ENCODE measurements around the gene TNFSF18. TPM values are rescaled to one million over a fixed set of nuclear protein-coding genes. Genes with fewer than 3 reads are reported as not detected.

TNFSF18 gene
- polyA plus RNA-seq, 3 donors = not detected

- no peaks in the 10 kb centered on the region for H3K79me2 ChIP-seq (ENCODE audit: insufficient read depth, low read length)
- H3K27ac Mint-ChIP-seq = no peak overlapping the region
- intact Hi-C loops (cut with micrococcal nuclease) = no loop called here
- no peak overlapping the region for H3K4me3 ChIP-seq (replicated peaks in 1 of 3; ENCODE audit: low read depth in 2 of 3, low read length in 3 of 3)
- no peak overlapping the region for H3K4me2 ChIP-seq (replicated peaks; ENCODE audit: extremely low read depth, low read length, poor library complexity, severe bottlenecking)
- no peak for TF ChIP-seq CTCF (IDR thresholded peaks at IDR 0.05)
- WGBS (ENCODE audit: insufficient coverage) = no CpG with 5 or more reads among the region's 2 CpGs
- DNase-seq = no peak
- H3K4me3 Mint-ChIP-seq = no peak overlapping the region
- H3K27ac ChIP-seq (ENCODE audit: low read depth in 1 of 2, low read length in 2 of 2) = no peak overlapping the region
- H3K36me3 Mint-ChIP-seq = no peaks in the 10 kb centered on the region
- no peaks in the 10 kb centered on the region for H4K20me1 ChIP-seq (ENCODE audit: insufficient read depth, low read length)
- no peaks in the 10 kb centered on the region for H3K27me3 ChIP-seq (ENCODE audit: control insufficient read depth in 2 of 2, insufficient read depth in 2 of 2, low read length in 2 of 2)
- H3K4me1 ChIP-seq (ENCODE audit: control insufficient read depth in 1 of 2, insufficient read depth in 2 of 2, low read length in 2 of 2) = no peaks in the 10 kb centered on the region
- no peak overlapping the region for H2AFZ ChIP-seq (ENCODE audit: insufficient read depth, low read depth, low read length, poor library complexity, severe bottlenecking)
- H3K9me3 Mint-ChIP-seq = peaks cover 16 to 30% (median 21%) of the 10 kb centered on the region in 7 donors
- no peak overlapping the region for H3K9ac ChIP-seq (ENCODE audit: insufficient read depth, low read length, poor library complexity, severe bottlenecking)
- no peaks in the 10 kb centered on the region for H3K4me1 Mint-ChIP-seq
- H3K27me3 Mint-ChIP-seq (ENCODE audit: low read depth in 3 of 3) = no peaks in the 10 kb centered on the region
- no peaks in the 10 kb centered on the region for H3K36me3 ChIP-seq (replicated peaks in 1 of 2; ENCODE audit: control insufficient read depth in 1 of 2, insufficient read depth in 2 of 2, low read length in 2 of 2)
- H3K9me3 ChIP-seq (replicated peaks in 1 of 2; ENCODE audit: control insufficient read depth in 1 of 2, insufficient read depth in 1 of 2, low read length in 2 of 2) = peaks cover 5 to 8% of the 10 kb centered on the region in 2 donors
These were observed 52.8 kb downstream of the TNFSF18 start for GRCh38 chr1:172997941-172998361.

- Histone ChIP-seq H3K4me2 (replicated peaks; ENCODE audit: extremely low read depth, low read length, poor library complexity, severe bottlenecking) (no peak overlapping the region), H3K4me1 (ENCODE audit: control insufficient read depth in 1 of 2, insufficient read depth in 2 of 2, low read length in 2 of 2) (no peaks in the 10 kb centered on the region), H3K27ac (ENCODE audit: low read depth in 1 of 2, low read length in 2 of 2) (no peak overlapping the region), H3K9ac (ENCODE audit: insufficient read depth, low read length, poor library complexity, severe bottlenecking) (no peak overlapping the region), H3K9me3 (replicated peaks in 1 of 2; ENCODE audit: control insufficient read depth in 1 of 2, insufficient read depth in 1 of 2, low read length in 2 of 2) (peaks cover 0 to 8% of the 10 kb centered on the region in 2 donors), H4K20me1 (ENCODE audit: insufficient read depth, low read length) (no peaks in the 10 kb centered on the region), H3K36me3 (replicated peaks in 1 of 2; ENCODE audit: control insufficient read depth in 1 of 2, insufficient read depth in 2 of 2, low read length in 2 of 2) (no peaks in the 10 kb centered on the region), H3K79me2 (ENCODE audit: insufficient read depth, low read length) (no peaks in the 10 kb centered on the region), H2AFZ (ENCODE audit: insufficient read depth, low read depth, low read length, poor library complexity, severe bottlenecking) (no peak overlapping the region), H3K4me3 (replicated peaks in 1 of 3; ENCODE audit: low read depth in 2 of 3, low read length in 3 of 3) (no peak overlapping the region), H3K27me3 (ENCODE audit: control insufficient read depth in 2 of 2, insufficient read depth in 2 of 2, low read length in 2 of 2) (no peaks in the 10 kb centered on the region)
- Mint-ChIP-seq H3K4me3 (no peak overlapping the region), H3K4me1 (peaks cover 6% of the 10 kb centered on the region), H3K36me3 (no peaks in the 10 kb centered on the region), H3K27me3 (ENCODE audit: low read depth in 3 of 3) (no peaks in the 10 kb centered on the region), H3K9me3 (peaks cover 5 to 16% (median 9%) of the 10 kb centered on the region in 7 donors), H3K27ac (no peak overlapping the region)
- intact Hi-C loops (cut with micrococcal nuclease) = no loop called here
- no peak for TF ChIP-seq CTCF (IDR thresholded peaks at IDR 0.05)
- no peak for DNase-seq
- WGBS (ENCODE audit: insufficient coverage) = 92% methylated on average over 1 of the region's 2 CpGs
These were observed 57.1 kb downstream of the TNFSF18 start for GRCh38 chr1:172993640-172994039.
